ENCODE results near the gene FARS2. TPM values are rescaled to one million over a fixed set of nuclear protein-coding genes. Genes with fewer than 3 reads are reported as not detected.

FARS2 gene
- total RNA-seq, 4 donors from 2014 or later: 10.6 to 24.9 (median 15.2) TPM

- no peak for TF ChIP-seq POLR2A (IDR thresholded peaks at IDR 0.05; ENCODE audit: low read depth)
- no peak for TF ChIP-seq POLR2AphosphoS5 (IDR thresholded peaks at IDR 0.05)
- 80% methylated on average over 4 of the region's 8 CpGs for WGBS
- H3K4me1 ChIP-seq: peaks cover 0 to 16% (median 12%) of the 10 kb centered on the region in 4 donors
- no peaks in the 10 kb centered on the region for H3K9me3 ChIP-seq
- intact Hi-C loops (cut with DNase I): no loop called here
- no peak overlapping the region for H3K4me3 ChIP-seq
- no peaks in the 10 kb centered on the region for H3K27me3 ChIP-seq
- no peaks in the 10 kb centered on the region for H3K36me3 ChIP-seq
- no peak for DNase-seq (ENCODE audit: extremely low spot score)
- no peak overlapping the region for H3K27ac ChIP-seq (replicated peaks in 1 of 4)
These were observed 467.7 kb downstream of the FARS2 start for GRCh38 chr6:5729080-5729434.

- H3K9me3 ChIP-seq: no peaks in the 10 kb centered on the region
- no peak overlapping the region for H3K27ac ChIP-seq (replicated peaks in 1 of 4)
- no peak for DNase-seq (ENCODE audit: extremely low spot score)
- 61% methylated on average over 4 of the region's 4 CpGs for WGBS
- intact Hi-C loops (cut with DNase I): no loop called here
- H3K27me3 ChIP-seq: no peaks in the 10 kb centered on the region
- H3K4me3 ChIP-seq: no peak overlapping the region
- H3K36me3 ChIP-seq: no peaks in the 10 kb centered on the region
- TF ChIP-seq POLR2AphosphoS5 (IDR thresholded peaks at IDR 0.05) (no peak), POLR2A (IDR thresholded peaks at IDR 0.05; ENCODE audit: low read depth) (no peak), EP300 (IDR thresholded peaks at IDR 0.05) (no peak), CTCF (IDR thresholded peaks at IDR 0.05) (no peak)
- H3K4me1 ChIP-seq: peaks cover 0 to 16% (median 12%) of the 10 kb centered on the region in 4 donors
These were observed 468.7 kb downstream of the FARS2 start for GRCh38 chr6:5729813-5730517.

GRCh38 chr6:5730585-5731263, 469.4 kb downstream of the FARS2 start:
- no peak for DNase-seq (ENCODE audit: extremely low spot score)
- 81% methylated on average over 8 of the region's 8 CpGs for WGBS

GRCh38 chr6:5731435-5731834, 470.1 kb downstream of the FARS2 start:
- no peak overlapping the region for H3K27ac ChIP-seq (replicated peaks in 1 of 4)
- intact Hi-C loops (cut with DNase I): no loop called here
- no peak for DNase-seq (ENCODE audit: extremely low spot score)
- no peak for TF ChIP-seq POLR2AphosphoS5 (IDR thresholded peaks at IDR 0.05)
- no peak for TF ChIP-seq CTCF (IDR thresholded peaks at IDR 0.05)
- H3K4me1 ChIP-seq: peaks cover 0 to 16% (median 12%) of the 10 kb centered on the region in 4 donors
- no peaks in the 10 kb centered on the region for H3K27me3 ChIP-seq
- no peaks in the 10 kb centered on the region for H3K9me3 ChIP-seq
- no peaks in the 10 kb centered on the region for H3K36me3 ChIP-seq
- WGBS: 97% methylated on average over 7 of the region's 7 CpGs
- no peak overlapping the region for H3K4me3 ChIP-seq

More at GRCh38 chr6:5730585-5731263, 469.4 kb downstream of the FARS2 start:
- Histone ChIP-seq H3K4me1 (peaks cover 0 to 16% (median 12%) of the 10 kb centered on the region in 4 donors), H3K27ac (replicated peaks in 1 of 4) (no peak overlapping the region), H3K4me3 (no peak overlapping the region), H3K27me3 (no peaks in the 10 kb centered on the region), H3K36me3 (no peaks in the 10 kb centered on the region), H3K9me3 (no peaks in the 10 kb centered on the region)
- TF ChIP-seq POLR2A (IDR thresholded peaks at IDR 0.05; ENCODE audit: low read depth) (no peak), EP300 (IDR thresholded peaks at IDR 0.05) (no peak), POLR2AphosphoS5 (IDR thresholded peaks at IDR 0.05) (no peak), CTCF (IDR thresholded peaks at IDR 0.05) (no peak)
- intact Hi-C loops (cut with DNase I): no loop called here

DNA sequence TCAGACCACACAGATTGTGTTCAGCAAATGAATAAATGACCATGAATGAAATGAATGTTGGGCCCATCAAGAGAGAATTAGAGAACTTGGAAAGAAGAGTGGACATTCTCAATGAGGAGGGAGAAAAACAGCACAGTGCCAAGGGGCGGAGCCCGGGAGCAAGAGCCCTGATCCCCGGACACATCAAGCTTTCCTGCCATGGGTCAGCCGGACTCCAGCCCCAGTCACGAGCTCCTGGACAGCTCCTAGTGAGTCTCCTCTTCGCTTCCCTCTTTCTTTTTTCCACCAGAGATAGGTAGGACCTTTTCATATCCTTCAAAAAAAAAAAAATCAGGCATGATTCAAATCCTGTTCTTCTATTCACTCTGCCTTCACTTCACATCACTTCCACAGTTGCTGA, 471.2 kb downstream of the FARS2 start:
- 93% methylated on average over 6 of the region's 6 CpGs for WGBS
- Histone ChIP-seq H3K27me3 (no peaks in the 10 kb centered on the region), H3K27ac (replicated peaks in 1 of 4) (no peak overlapping the region), H3K36me3 (no peaks in the 10 kb centered on the region), H3K4me1 (peaks cover 0 to 16% (median 12%) of the 10 kb centered on the region in 4 donors), H3K9me3 (no peaks in the 10 kb centered on the region), H3K4me3 (no peak overlapping the region)
- no peak for DNase-seq (ENCODE audit: extremely low spot score)
- TF ChIP-seq EP300 (IDR thresholded peaks at IDR 0.05) (no peak), POLR2A (IDR thresholded peaks at IDR 0.05; ENCODE audit: low read depth) (no peak), POLR2AphosphoS5 (IDR thresholded peaks at IDR 0.05) (no peak), CTCF (IDR thresholded peaks at IDR 0.05) (no peak)
- intact Hi-C loops (cut with DNase I): no loop called here
